A172 (cell line): ENCODE data around the gene THY1. TPM values are rescaled to one million over a fixed set of nuclear protein-coding genes. Genes with fewer than 3 reads are reported as not detected.

Experiments used
- DNase-seq: peaks from one replicate; pipeline ENCODE4 v3.0.0-alpha.2; 2015; ENCODE audit warnings: low spot score
- total RNA-seq: library from RNA; depleted of rRNA; stranded (reverse); fragments of >200 nt; shearing (Covaris generic); gene quantifications from 2 replicates; pipeline ENCODE4 v1.2.3, GENCODE V29; 2014; rRNA removed

Gene THY1
- total RNA-seq, 1 experiment from 2014 or later, result 276 TPM

DNA sequence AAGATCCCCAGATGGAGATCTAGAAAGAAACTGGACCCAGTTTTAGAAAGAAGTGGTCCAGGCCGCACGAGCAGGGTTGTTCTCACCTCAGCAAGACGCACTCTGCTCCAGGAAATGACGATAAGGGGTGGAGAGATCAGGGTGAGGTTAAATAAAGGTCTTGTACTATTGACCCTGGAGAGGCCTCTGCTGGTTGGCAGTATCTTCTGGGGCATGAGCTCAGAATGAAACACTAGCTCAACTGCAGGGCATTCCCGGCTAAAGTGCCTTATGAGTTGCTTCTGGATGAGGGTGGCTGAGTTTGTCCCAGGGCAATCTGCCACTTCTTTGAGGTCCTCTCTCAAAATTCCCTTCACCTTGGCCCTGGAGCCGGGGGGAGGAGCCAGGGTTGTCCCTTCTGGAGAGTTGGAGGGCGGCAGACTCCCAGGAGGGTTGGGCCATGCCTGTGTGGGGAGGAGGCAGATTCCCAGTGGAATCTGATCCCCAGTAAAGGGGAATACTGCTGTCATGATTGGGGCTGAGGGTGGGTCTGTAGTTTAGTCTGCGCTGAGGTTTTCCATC, 52.4 kb downstream of the THY1 start:
- DNase-seq, result no peak

DNA sequence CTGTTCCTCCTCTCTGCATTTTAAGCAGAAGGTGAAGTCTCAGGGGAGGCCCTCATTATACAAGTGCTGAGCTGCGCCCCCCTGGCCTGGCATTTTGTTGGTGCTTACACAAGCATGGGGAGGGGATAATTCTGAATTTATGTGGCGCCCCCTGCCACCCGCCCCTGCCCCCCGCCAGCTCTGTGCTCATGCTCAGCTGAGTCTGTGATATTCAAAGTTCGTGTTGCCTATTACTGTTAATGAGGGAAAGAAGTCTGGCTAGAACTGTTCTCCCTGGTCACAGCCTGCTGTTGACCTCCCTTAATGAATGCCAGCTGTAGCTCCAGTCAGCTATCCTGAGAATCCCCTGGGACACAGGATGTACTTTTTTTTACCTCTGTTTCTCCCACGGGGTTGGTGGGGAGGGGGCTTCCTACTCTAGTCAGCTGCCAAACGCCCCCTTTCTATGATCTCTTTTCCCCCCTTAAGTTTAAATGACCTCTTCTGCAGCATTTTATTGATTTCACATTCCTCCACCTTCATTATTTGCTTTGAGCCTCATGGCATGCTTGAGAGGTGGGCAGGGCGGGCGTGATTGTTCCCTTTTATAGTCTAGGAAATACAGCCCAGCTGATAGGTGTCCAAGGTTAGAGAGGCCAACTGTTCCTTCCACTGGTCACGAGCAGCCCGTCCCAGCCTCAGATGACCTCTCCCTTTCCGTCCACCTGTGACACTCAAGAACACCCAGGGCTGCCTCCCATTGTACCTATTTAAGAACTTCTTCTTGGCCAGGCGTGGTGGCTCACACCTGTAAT, 53.6 kb downstream of the THY1 start:
- no peak for DNase-seq

DNA sequence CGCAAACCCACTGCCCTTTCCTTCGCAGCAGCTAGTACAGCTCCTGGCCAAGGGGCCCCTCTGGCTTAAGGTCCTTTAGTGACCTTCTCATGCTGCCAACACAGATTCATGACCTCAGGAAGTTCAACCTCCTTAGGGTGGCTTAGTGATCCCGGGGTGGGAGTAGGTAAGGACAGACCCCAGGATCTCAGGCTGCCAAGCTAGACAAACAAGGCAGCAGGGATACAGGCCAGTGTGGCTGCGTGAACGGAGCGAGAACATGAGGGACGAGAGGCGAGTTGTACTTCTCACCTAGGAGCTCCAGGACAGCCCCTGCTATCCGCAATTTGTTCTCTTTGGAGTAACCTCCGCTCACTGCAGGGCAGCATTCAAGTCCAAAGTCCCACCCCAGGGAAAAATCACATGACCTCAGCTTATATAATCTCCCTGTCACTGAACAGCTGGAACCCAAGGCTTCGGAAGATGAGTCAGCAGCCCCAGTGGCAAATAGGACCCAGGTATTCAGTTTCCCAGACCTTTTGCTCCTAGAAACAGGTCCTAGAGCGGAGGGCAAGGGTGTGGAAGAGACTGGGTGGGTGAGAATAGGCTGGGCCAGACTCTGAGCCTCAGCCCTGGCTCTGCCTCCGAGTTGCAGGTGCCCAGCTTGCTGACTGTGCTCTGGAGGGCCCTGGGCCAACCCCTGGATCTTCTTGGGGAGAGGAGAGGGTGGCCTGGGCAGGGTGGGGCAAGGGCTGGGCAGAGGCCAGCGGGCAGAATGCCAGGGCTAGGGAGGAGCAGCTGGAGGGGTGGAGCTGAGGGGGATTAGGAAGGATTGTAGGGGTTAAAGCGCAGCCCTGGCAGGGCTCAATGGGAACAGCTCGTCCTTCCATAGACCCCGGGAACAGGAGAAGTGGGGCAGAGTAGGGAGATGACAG, 54.6 kb downstream of the THY1 start:
- DNase-seq, result peak; percentile 25

DNA sequence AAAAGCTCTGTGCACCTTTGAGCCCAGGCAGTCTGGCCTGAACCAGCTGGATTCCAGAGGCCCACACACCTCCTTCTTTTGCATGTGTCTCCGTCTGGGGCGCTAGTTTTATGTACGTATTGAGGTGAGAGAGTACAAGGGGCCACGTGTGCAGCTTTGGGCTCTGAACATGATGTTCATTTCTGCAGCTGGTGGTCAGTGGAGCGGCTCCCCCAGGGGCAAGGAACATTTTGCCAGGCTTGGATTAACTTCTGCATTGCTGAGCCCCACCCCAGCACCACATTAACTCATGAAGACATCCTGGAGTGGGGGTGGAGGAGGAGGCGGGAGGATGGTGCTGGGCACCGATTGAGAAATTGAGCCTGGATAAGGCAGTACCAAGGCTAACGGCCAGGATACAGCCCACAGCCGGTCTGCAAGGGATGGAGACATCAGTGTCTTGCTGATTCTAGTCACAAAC, 55.3 kb downstream of the THY1 start:
- no peak for DNase-seq

Other genes with a start within 250 kb of the THY1 start
- gene NHERF4, start 237.7 kb downstream of the THY1 start, total RNA-seq, result not detected in 2 replicates
- gene CBL, start 216.8 kb downstream of the THY1 start, total RNA-seq, result 8.1 and 9.7 TPM in 2 replicates
- gene MCAM, start 106.0 kb downstream of the THY1 start, total RNA-seq, result 25.4 and 42.9 TPM in 2 replicates
- 3.9 and 5.0 TPM in 2 replicates for gene RNF26, start 88.6 kb downstream of the THY1 start, total RNA-seq
- gene C1QTNF5, start 82.3 kb downstream of the THY1 start, total RNA-seq, result not detected in 2 replicates
- gene MFRP, start 76.5 kb downstream of the THY1 start, total RNA-seq, result not detected in 2 replicates
- gene USP2, start 41.5 kb downstream of the THY1 start, total RNA-seq, result 0.17 TPM in 1 of 2 replicates, not detected in the other